Retina (tissue), 1 donor: ENCODE data around the gene THEM4.
A peak's percentile ranks its signal among the peaks of the same experiment; 100 is the strongest.

Experiments used
- DNase-seq: peaks from one replicate; pipeline ENCODE4 v3.0.0-alpha.2; 2016

The THEM4 gene

GRCh38 chr1:151833172-151833900, 76.0 kb downstream of the THEM4 start:
- no peak for DNase-seq

- DNase-seq = no peak
Measured at GRCh38 chr1:151832318-151832980, 76.9 kb downstream of the THEM4 start.

- DNase-seq = no peak
Measured at GRCh38 chr1:151831605-151832004, 77.7 kb downstream of the THEM4 start, which contains the start of gene RORC. RORC (minus strand) TSS chr1:151831802; CDS start chr1:151831764, 38 bp downstream.

GRCh38 chr1:151831256-151831591, 78.1 kb downstream of the THEM4 start:
- no peak for DNase-seq

GRCh38 chr1:151830055-151830454, 79.3 kb downstream of the THEM4 start:
- DNase-seq = peak; percentile 14

- DNase-seq = peak; percentile 18
Measured at GRCh38 chr1:151829352-151830046, 79.8 kb downstream of the THEM4 start.

GRCh38 chr1:151828921-151829320, 80.4 kb downstream of the THEM4 start:
- peak; percentile 62 for DNase-seq

GRCh38 chr1:151827853-151828252, 81.5 kb downstream of the THEM4 start:
- DNase-seq = no peak

GRCh38 chr1:151825751-151826660, 83.3 kb downstream of the THEM4 start:
- no peak for DNase-seq

- DNase-seq = no peak
Measured at GRCh38 chr1:151825204-151825603, 84.1 kb downstream of the THEM4 start.
